ENCODE results near the gene PRKAG1.

PRKAG1 gene

DNA sequence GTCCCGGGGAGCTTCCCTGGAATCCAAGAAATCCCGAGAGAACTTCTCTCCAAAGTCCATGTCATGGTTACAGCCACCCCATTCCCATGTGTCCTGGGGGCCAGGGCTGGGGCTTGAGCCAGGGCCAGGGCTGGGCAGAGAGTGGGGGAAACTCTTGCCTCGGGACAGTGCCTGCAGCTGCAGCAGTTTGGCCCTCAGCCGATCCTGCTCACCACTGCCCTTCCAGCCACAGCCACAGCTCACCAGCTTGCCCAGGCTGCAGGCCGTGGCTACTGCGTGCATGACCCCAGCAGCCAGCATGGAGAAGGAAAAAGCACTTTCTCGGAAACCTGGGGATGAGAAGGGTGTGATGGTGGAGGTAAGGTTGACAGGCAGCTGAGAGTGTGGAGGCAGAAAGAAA lies 50.6 kb downstream of the PRKAG1 start:
- no peak for DNase-seq (ENCODE audit: low read depth in 2 of 2)

DNA sequence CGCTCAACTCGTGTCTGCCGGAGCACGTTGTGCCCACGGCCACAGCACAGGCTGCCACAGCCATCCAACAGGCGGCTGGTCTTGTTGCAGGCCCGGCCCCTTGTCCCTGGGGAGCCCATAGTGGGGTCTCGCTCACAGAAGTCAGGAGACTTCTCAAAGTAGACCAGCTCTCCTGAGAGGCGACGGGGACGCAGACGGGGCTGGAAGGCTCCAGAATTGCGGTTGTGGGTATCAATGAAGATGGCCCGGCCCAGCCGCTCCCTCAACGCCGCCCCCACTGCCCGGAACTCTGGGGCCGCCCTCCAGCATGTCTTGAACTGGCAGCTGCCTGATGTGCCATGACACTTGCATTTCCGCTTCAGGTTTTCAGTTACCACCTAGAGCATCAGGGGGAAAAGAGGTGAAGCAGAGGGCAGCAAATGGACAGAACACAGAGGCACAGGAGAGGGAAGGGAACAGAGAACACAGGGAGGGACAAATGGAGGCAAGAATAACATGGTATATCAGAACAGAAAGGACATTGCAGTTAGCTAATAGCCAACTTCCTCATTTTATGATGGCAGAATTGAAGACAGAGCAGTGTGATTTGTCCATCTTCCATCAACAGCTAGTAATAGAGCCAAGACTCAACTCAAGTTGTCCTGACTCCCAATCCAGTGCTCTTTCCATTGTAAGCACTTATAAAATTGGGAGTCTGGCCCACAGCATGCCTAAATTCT lies 52.2 kb downstream of the PRKAG1 start:
- DNase-seq (ENCODE audit: low read depth in 2 of 2) = no peak

DNA sequence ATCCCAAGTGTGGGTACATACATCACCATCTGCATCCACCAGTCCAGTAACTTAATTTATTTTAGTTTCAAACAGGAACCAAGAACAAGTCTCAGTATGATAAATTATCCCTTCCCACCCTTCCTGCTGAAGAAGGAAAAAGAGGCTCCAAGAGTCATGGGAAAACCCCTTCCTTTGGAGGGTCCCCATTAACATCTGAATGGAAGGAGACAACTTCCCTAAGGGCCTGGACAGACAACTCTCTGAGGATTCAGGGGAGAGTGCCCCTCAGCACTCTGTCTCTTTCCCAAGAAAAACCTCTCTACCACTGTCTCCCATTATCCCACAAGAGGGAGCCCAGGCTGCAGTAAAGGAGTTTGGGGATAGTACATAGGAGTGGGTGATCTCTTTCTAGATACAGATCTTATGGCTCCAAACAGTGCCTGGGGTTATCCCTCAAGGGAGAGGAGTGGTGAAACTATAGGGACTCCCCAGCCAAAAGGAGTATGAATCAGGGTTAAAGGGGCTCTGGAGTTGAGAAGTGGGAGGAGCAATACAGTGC lies 53.2 kb downstream of the PRKAG1 start:
- no peak for DNase-seq (ENCODE audit: low read depth in 2 of 2)

DNA sequence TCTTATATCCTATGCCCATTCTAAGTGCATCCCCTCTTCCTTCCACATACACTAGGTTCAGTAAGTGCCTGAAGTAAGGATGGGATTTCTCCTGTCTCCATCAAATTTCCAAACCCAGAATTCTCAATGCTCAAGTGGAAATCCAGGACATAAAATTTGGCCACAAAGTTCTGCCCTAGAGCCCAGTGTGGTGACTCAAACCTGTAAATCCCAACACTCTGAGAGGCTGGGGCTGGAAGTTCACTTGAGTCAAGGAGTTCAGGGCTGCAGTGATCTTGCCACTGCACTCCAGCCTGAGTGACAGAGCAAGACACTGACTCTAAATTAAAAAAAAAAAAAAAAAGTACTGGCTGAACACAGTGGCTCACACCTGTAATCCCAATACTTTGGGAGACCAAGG lies 56.8 kb downstream of the PRKAG1 start:
- DNase-seq (ENCODE audit: low read depth in 2 of 2) = no peak

DNA sequence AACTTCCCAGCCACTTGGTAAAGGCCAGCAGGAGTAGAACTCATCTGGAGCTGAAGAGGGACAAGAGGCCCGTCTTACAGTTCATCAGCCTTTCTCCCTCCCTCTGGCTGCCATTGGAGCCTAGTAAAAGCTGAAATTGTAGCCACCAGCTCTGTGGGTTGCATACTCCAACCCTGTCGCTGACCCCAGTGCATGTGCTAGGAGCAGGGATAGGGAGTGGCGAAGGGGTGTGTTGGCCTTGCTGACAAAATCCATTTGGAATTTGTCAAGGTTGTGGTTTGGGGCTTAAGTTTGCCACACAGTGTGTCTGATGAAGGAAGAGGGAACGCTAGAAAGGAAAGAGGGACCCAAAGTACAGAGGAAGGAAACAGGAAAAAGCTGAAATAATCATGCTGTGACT lies 57.2 kb downstream of the PRKAG1 start:
- DNase-seq (ENCODE audit: low read depth in 2 of 2) = no peak

DNA sequence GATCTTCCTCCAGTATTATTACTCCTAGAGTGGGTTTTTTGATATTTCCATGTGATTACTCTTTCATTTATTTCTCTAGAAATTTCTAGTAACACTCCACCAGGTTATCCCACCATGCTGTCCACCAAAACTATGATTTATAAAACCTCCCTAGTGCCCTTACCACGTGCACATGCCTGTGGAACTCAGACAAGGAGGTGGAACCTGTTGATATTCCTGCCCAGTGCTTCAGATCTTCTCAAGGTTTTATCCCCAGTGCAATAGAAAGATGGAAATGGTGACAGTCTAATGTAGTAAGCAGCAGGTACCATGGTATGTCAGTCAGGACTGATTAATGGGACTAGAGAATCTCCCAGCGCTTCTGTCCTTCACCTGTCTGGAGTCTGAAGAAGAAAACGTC lies 57.7 kb downstream of the PRKAG1 start:
- no peak for DNase-seq (ENCODE audit: low read depth in 2 of 2)

DNA sequence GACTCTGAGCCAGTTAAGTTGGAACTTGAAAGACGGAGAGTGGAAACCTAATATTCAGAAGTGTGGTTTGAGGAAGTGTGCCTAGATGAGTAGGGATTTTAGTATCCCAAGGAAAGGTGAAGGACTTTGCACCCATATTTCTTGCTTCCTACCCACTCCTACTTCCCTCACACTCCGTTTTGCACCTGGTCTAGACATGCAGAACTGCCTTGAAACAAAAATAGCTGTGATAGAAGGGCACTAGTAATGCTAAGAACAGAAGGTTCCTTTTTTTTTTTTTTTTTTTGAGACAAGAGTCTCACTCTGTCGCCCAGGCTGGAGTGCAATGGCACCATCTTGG lies 60.6 kb downstream of the PRKAG1 start:
- no peak for DNase-seq (ENCODE audit: low read depth in 2 of 2)

DNA sequence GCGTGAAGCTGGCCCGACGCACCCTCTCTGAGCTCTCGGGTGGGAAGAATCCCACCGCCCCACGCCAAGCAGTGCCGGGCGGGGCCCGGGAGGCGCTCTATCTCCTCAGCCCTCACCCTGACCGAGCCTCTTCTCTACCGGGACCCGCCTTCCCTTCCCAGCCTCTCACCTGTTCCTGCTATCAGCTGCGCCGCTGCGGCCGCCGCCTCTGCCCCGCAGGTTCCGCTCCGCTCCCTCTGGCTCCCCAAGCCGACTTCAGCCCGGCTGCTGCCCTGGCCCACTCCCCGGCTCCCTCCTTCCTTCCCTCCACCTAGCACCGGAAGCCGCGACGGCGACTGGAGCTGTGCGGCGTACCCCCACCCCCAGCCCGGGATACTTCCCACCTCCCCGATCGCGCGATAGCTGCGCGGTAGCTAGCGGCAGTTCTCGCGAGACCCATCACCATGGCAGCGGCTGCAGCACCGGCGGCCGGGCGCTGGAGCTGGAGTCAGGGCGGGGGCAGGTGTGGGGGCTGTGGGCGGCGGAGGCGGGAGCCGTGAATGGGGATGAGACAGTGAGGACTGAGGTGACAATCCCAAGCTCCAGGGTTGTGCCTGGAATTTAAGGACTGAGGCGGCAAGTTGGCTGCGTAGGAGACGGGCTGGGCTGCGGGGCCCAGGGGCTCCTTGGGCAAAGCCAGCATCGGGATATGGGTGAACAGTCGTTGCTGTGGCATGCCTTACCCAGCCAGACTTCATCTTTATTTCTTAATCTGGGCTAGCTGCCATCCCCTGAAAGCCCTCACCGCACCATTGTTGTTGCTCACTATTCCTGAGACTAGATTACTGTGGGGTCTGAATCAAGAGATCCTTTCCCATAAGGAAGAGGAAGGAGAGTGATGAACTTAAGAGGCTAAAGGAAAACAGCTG lies 61.2 kb downstream of the PRKAG1 start, which contains the start of gene ARF3:
Gene ARF3 (minus strand): TSS at position 347 of the 908 bp plus-strand sequence. CDS start 16,392 bp downstream, outside the sequence.
- DNase-seq (ENCODE audit: low read depth in 2 of 2) = peak; percentile 78 to 93

DNA sequence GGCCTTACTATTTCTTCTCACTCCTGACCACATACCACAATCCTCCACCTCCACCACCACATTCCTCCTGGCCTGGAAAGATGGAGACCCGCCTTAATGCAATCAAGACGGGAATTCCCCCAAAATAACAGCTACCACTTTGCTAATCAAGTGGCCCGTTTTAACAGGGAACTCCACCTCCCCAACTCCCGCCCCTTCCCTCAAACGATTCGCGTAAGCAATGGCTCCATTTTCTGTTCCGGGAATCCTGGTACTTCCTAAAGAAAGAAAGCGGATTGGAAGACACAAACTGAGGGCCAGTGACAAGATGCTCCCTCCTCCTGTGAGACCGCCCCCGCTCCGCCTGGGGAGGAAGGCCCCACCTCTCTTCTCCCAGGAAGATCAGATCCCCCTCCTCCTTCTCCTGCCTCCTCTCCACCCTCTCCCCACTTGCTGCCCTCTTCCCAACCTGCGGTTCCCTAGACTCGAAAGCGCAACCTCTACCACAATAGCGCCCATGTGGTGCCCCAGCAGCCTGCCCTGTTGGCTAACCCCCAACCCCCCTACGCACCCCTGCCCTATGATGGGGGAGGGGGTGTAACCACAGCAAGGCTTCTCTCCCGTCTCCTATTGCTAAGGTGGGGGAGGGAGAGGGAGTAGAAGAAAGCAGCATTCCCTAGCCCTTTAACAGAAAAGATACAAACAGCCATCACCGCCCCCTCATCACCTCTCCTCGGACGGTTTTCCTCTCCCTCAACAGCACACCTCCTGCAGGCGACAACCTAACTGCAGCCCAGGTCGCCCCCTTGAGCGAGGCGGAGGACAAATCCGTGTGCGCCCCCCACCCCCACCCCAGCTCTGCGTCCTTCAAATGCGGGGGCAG lies 62.1 kb downstream of the PRKAG1 start:
- DNase-seq (ENCODE audit: low read depth in 2 of 2) = no peak

DNA sequence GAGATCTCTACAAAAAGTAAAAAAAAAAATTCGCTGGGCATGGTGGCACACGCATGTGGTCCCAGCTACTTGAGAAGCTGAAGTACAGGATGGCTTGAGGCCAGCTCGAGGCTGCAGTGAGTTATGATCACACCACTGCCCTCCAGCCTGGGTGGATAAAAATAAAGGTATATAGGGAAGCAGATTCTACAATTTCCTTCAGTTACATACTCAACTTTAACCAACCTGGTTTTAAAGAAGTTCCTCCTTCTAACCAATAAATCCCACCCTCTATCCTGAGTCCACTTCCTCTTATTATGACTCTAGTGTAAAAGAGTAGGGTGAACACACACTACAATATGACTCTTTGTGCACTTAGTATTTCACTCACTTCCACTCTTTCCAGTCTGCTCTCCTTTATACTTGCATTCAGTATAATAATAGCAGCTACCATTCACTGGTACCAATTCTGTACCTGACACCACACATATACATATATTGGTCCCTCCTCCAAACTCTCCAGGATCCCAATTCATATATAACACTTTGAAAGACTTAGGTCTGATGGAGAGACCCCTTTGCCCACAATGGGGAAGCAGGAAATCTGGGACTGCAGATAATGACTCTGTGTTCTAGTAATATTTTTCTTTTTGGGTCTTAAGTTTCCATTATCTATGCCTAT lies 63.6 kb downstream of the PRKAG1 start:
- no peak for DNase-seq (ENCODE audit: low read depth in 2 of 2)

DNA sequence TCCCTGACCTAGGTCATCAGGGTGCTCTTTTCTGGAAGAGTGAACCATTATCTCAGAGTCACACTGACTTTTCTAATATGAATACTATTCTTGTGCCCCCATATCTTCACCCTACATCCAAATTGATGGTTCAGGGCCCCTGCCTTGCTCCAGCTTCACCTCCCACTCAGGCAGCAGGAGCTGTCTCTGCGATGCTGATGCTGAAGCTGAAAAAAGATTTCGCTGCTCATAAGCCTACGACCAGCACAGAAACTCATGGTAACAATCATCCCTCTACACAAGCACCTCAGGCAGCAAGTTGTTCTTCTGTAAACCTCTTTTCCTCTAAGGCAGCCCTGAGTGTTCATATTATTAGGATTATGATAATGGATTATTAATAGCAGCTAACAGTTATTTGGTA lies 64.5 kb downstream of the PRKAG1 start:
- no peak for DNase-seq (ENCODE audit: low read depth in 2 of 2)

DNA sequence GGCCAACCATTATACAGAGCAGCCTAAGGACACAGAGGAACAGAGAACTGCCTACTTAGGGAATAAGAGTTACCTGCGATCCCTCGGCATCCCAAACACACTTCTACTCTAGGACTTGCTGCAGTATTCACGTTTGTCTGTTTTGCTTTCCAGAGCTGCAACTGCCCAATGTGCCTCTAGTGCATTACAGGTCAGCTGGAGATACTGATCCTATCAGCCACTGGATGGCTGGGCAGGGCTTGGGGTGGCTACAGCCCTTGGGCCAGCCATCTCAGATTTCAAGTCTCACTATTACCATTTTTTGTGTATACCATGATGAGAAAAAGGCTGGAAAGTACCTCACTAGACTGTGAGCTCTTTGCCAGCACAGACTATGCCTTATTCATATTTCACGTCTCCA lies 65.9 kb downstream of the PRKAG1 start:
- no peak for DNase-seq (ENCODE audit: low read depth in 2 of 2)

All from stimulated activated CD4-positive, alpha-beta T cell treated with anti-CD3 and anti-CD28 coated beads, Interleukin-12 subunit alpha, Interleukin-12 subunit beta, amount 100 ng/mL, for 24 hours (primary cell).